K562 (cell line): Measurements from ENCODE around the gene SRMS. TPM values are rescaled to one million over a fixed set of nuclear protein-coding genes. Genes with fewer than 3 reads are reported as not detected.

Experiments used
- FOXJ2 ChIP-seq: fragments of 200-800 bp; sonication (Bioruptor generic); IDR thresholded peaks from 2 replicates; pipeline ENCODE4 v1.6.1; 2016; ENCODE audit warnings: missing genetic modification characterization, missing compliant biosample characterization
- HNRNPLL ChIP-seq: fragments of 200-400 bp; formaldehyde crosslinking; IDR thresholded peaks from 2 replicates; pipeline ENCODE4 v1.6.1; 2017; ENCODE audit warnings: low read length, low read depth, mild to moderate bottlenecking; ENCODE audit not compliant: poor library complexity, severe bottlenecking
- RBFOX2 ChIP-seq: fragments of 200-400 bp; formaldehyde crosslinking; IDR thresholded peaks from 2 replicates; pipeline ENCODE4 v1.6.1; 2017; ENCODE audit warnings: low read depth, mild to moderate bottlenecking, low read length, moderate library complexity
- RBM25 ChIP-seq: fragments of 200-400 bp; formaldehyde crosslinking; IDR thresholded peaks from 2 replicates; pipeline ENCODE4 v1.6.1; 2018; ENCODE audit warnings: low read length, low read depth, moderate library complexity; ENCODE audit not compliant: severe bottlenecking
- RBM39 ChIP-seq: fragments of 200-400 bp; formaldehyde crosslinking; optimal IDR thresholded peaks from 2 replicates; pipeline ENCODE3; 2018; ENCODE audit warnings: low read depth, low read length
- RFX7 ChIP-seq: fragments of 250-450 bp; sonication (Bioruptor Pico); IDR thresholded peaks from 2 replicates; pipeline ENCODE4 v1.5.1; 2021; ENCODE audit warnings: mild to moderate bottlenecking
- ZFX ChIP-seq: sonication (generic); formaldehyde crosslinking; IDR thresholded peaks from 2 replicates; pipeline ENCODE4 v1.8.0; 2022; ENCODE audit warnings: mild to moderate bottlenecking, missing genetic modification reagents, moderate library complexity
- polyA plus RNA-seq, 8 experiments: library from polyadenylated mRNA; depleted of rRNA in 4 of 8; stranded (reverse) in 5 of 8; unstranded in 3 of 8; fragments of >200 nt; fragmentation: Nextera tagmentation in 2 of 8; fragmentation: Illumina TruSeq in 1 of 8; extraction: Ambion mirVana in 2 of 8; extraction: Trizol in 1 of 8; gene quantifications; 2 replicates each; pipeline versions ENCODE4 v1.2.1 to v1.2.3, GENCODE V29; 2011 to 2014; ENCODE audit warnings: inconsistent platforms in 1 of 8, missing spikeins in 1 of 8
- total RNA-seq, 7 experiments: library from RNA; depleted of rRNA in 6 of 7; stranded (reverse); fragments of >200 nt in 6 of 7; fragmentation: Illumina TruSeq in 2 of 7; extraction: Trizol in 2 of 7; gene quantifications; 2 replicates each; pipeline versions ENCODE4 v1.2.1 to v1.2.3, GENCODE V29; 2011 to 2021; ENCODE audit warnings: low replicate concordance in 1 of 7
- TF ChIP-seq, protein P1 (sequence below): fragments of 450-650 bp; IDR thresholded peaks from 2 replicates; pipeline ENCODE4 v1.6.1; 2016; ENCODE audit warnings: low read depth
- TF ChIP-seq, protein P2 (sequence below): sonication (generic); formaldehyde crosslinking; IDR thresholded peaks from 2 replicates; pipeline ENCODE4 v1.8.0; 2022; ENCODE audit warnings: mild to moderate bottlenecking, missing genetic modification reagents

The SRMS gene
- total and polyA plus RNA-seq, 9 of the 15 experiments (the other 6 are each of a cell fraction or from before 2014, with no cell fraction given): 0.07 TPM; not detected in 8

DNA sequence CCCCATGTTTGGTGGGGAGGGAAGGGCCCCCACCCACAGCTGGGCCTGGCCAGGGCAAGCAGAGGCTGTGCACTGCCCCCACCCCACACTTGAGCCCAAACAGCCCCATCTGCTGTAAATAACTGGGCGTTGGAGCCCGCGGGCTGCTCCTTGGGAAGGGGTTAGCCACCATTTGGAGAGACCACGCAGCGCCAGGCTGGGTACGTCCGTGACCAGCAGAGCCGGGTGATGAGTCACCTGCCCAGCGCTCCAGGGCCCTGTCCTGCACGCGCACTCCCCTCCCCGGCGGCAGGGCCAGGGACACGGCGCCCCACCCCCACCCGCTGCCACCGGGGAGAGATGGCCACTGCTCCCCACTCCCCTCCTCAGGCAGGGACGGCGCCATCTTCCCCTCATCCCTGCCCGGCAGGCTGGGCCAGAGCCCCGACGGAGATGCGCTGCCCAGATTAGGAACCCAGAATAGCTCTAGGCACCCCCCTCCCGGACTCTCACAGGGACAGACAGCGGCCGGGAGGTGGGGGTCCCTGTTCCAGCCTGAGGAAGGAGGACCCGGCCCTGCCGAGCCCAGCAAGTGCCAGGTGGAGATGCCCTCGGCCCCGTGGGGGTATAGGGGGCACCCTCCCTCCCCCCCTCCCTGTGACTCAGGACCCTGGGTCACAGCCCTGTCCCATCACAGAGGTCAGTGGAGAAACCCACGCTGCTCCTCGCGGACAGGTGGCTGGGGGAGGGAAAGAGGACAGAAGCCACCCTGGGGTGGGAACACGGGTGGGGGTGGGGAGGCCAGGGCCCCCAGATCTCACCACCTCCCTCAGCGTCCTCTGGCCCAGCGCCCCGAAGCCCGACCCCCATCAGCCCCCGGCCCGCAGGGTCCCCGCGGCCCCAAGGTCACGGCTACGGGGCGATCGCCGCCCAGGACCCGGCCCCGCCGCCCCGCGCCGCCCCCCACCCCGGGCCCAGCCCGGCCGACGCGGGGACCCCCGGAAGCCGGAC lies 49.3 kb downstream of the SRMS start (continued):
- no peak for TF ChIP-seq HNRNPLL
- TF ChIP-seq ZFX: no peak
- TF ChIP-seq RBM39: no peak
- TF ChIP-seq, protein P1, sequence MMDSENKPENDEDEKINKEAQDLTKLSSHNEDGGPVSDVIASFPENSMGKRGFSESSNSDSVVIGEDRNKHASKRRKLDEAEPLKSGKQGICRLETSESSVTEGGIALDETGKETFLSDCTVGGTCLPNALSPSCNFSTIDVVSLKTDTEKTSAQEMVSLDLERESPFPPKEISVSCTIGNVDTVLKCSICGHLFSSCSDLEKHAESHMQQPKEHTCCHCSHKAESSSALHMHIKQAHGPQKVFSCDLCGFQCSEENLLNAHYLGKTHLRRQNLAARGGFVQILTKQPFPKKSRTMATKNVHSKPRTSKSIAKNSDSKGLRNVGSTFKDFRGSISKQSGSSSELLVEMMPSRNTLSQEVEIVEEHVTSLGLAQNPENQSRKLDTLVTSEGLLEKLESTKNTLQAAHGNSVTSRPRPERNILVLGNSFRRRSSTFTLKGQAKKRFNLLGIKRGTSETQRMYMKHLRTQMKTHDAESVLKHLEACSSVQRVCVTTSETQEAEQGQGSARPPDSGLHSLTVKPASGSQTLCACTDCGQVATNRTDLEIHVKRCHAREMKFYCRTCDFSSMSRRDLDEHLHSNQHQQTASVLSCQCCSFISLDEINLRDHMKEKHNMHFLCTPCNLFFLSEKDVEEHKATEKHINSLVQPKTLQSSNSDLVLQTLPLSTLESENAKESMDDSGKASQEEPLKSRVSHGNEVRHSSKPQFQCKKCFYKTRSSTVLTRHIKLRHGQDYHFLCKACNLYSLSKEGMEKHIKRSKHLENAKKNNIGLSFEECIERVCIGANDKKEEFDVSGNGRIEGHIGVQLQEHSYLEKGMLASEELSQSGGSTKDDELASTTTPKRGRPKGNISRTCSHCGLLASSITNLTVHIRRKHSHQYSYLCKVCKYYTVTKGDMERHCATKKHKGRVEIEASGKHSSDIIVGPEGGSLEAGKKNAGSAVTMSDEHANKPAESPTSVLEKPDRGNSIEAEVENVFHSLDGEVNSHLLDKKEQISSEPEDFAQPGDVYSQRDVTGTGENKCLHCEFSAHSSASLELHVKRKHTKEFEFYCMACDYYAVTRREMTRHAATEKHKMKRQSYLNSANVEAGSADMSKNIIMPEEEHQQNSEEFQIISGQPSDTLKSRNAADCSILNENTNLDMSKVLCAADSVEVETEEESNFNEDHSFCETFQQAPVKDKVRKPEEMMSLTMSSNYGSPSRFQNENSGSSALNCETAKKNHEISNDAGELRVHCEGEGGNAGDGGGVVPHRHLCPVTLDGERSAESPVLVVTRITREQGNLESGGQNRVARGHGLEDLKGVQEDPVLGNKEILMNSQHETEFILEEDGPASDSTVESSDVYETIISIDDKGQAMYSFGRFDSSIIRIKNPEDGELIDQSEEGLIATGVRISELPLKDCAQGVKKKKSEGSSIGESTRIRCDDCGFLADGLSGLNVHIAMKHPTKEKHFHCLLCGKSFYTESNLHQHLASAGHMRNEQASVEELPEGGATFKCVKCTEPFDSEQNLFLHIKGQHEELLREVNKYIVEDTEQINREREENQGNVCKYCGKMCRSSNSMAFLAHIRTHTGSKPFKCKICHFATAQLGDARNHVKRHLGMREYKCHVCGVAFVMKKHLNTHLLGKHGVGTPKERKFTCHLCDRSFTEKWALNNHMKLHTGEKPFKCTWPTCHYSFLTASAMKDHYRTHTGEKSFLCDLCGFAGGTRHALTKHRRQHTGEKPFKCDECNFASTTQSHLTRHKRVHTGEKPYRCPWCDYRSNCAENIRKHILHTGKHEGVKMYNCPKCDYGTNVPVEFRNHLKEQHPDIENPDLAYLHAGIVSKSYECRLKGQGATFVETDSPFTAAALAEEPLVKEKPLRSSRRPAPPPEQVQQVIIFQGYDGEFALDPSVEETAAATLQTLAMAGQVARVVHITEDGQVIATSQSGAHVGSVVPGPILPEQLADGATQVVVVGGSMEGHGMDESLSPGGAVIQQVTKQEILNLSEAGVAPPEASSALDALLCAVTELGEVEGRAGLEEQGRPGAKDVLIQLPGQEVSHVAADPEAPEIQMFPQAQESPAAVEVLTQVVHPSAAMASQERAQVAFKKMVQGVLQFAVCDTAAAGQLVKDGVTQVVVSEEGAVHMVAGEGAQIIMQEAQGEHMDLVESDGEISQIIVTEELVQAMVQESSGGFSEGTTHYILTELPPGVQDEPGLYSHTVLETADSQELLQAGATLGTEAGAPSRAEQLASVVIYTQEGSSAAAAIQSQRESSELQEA: no peak
- TF ChIP-seq RBFOX2: peak; percentile 6; the same call in 1 of the 2 replicates
- TF ChIP-seq, protein P2, sequence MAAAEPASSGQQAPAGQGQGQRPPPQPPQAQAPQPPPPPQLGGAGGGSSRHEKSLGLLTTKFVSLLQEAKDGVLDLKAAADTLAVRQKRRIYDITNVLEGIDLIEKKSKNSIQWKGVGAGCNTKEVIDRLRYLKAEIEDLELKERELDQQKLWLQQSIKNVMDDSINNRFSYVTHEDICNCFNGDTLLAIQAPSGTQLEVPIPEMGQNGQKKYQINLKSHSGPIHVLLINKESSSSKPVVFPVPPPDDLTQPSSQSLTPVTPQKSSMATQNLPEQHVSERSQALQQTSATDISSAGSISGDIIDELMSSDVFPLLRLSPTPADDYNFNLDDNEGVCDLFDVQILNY (CRISPR knock-in tag): no peak
- no peak for TF ChIP-seq RFX7 (CRISPR knock-in tag)
- no peak for TF ChIP-seq RBM25
- TF ChIP-seq FOXJ2: no peak
